Keratinocyte (primary cell): ENCODE measurements around the gene ZNF552.

Experiments
- EZH2 ChIP-seq: IDR thresholded peaks from one replicate; pipeline ENCODE4 v1.6.1; 2012; ENCODE audit warnings: inconsistent platforms, mild to moderate bottlenecking, low read length, moderate library complexity
- TF ChIP-seq, protein P1 (sequence below), 3 experiments: IDR thresholded peaks in 1 of 3; conservative IDR thresholded peaks in 1 of 3; optimal IDR thresholded peaks in 1 of 3; 2 replicates in 2 of 3; 3 replicates in 1 of 3; pipeline versions ENCODE3 to v1.5.1; 2011; ENCODE audit warnings: low read length in 3 of 3, mild to moderate bottlenecking in 3 of 3, moderate library complexity in 2 of 3, control low read depth in 1 of 3, inconsistent platforms in 1 of 3; ENCODE audit not compliant: insufficient read depth in 2 of 3; ENCODE audit errors: extremely low read depth in 1 of 3

DNA sequence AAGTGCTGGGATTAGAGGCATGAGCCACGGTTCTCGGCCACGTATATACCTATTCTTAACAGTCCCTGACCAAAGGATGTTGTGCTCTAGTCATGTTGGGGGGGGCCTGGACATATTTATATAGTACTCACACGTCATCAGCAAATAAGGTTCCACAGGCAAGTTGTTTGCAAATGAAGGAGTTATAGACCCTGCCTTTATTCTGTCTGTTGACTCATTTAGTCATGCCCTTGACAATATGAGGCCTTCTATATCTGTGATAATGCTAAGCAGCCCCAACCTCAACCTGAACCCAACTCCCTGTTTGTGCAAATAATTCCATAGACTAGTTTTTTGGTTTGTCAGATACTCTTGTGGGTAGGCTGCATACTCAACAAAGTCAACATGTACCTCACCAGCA, 36.4 kb downstream of the ZNF552 start:
- TF ChIP-seq, protein P1, sequence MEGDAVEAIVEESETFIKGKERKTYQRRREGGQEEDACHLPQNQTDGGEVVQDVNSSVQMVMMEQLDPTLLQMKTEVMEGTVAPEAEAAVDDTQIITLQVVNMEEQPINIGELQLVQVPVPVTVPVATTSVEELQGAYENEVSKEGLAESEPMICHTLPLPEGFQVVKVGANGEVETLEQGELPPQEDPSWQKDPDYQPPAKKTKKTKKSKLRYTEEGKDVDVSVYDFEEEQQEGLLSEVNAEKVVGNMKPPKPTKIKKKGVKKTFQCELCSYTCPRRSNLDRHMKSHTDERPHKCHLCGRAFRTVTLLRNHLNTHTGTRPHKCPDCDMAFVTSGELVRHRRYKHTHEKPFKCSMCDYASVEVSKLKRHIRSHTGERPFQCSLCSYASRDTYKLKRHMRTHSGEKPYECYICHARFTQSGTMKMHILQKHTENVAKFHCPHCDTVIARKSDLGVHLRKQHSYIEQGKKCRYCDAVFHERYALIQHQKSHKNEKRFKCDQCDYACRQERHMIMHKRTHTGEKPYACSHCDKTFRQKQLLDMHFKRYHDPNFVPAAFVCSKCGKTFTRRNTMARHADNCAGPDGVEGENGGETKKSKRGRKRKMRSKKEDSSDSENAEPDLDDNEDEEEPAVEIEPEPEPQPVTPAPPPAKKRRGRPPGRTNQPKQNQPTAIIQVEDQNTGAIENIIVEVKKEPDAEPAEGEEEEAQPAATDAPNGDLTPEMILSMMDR (optimal IDR thresholded peaks at IDR 0.05 in 1 of 3, IDR thresholded peaks at IDR 0.05 in 1 of 3, conservative IDR thresholded peaks at IDR 0.05 in 1 of 3; ENCODE audit: extremely low read depth in 1 of 3, insufficient read depth in 2 of 3, low read length in 3 of 3): no peak
- no peak for TF ChIP-seq EZH2
